ENCODE results near the gene NREP.

The NREP gene

GRCh38 chr5:111765613-111766571 lies 8.9 kb upstream of the NREP start:
- Histone ChIP-seq H3K27ac (ENCODE audit: insufficient read depth, low read depth, low read length, poor library complexity, severe bottlenecking) (no peak overlapping the region), H3K36me3 (ENCODE audit: control insufficient read depth, insufficient read depth, low read length) (no peaks in the 10 kb centered on the region), H3K4me1 (ENCODE audit: control insufficient read depth, insufficient read depth, low read length) (no peaks in the 10 kb centered on the region), H3K9me3 (ENCODE audit: control insufficient read depth, low read length) (no peaks in the 10 kb centered on the region), H3K4me3 (ENCODE audit: insufficient read depth, low read depth, low read length) (no peak overlapping the region), H3K27me3 (ENCODE audit: control insufficient read depth, insufficient read depth, low read length, poor library complexity, severe bottlenecking) (no peaks in the 10 kb centered on the region)
- WGBS, 2 experiments = 92 to 95% methylated on average over 7 to 8 of the region's 8 CpGs

- H3K4me1 ChIP-seq (ENCODE audit: control insufficient read depth, insufficient read depth, low read length) = no peaks in the 10 kb centered on the region
- H3K9me3 ChIP-seq (ENCODE audit: control insufficient read depth, low read length) = no peaks in the 10 kb centered on the region
- H3K27me3 ChIP-seq (ENCODE audit: control insufficient read depth, insufficient read depth, low read length, poor library complexity, severe bottlenecking) = no peaks in the 10 kb centered on the region
- H3K27ac ChIP-seq (ENCODE audit: insufficient read depth, low read depth, low read length, poor library complexity, severe bottlenecking) = no peak overlapping the region
- H3K4me3 ChIP-seq (ENCODE audit: insufficient read depth, low read depth, low read length) = no peak overlapping the region
- no peaks in the 10 kb centered on the region for H3K36me3 ChIP-seq (ENCODE audit: control insufficient read depth, insufficient read depth, low read length)
These were observed 7.0 kb upstream of the NREP start for GRCh38 chr5:111764019-111764418.

GRCh38 chr5:111762895-111763294 lies 5.9 kb upstream of the NREP start:
- H3K9me3 ChIP-seq (ENCODE audit: control insufficient read depth, low read length) = no peaks in the 10 kb centered on the region
- no peak overlapping the region for H3K4me3 ChIP-seq (ENCODE audit: insufficient read depth, low read depth, low read length)
- 89% methylated on average over 6 of the region's 6 CpGs for WGBS, 2 experiments
- H3K36me3 ChIP-seq (ENCODE audit: control insufficient read depth, insufficient read depth, low read length) = no peaks in the 10 kb centered on the region
- no peaks in the 10 kb centered on the region for H3K4me1 ChIP-seq (ENCODE audit: control insufficient read depth, insufficient read depth, low read length)
- no peaks in the 10 kb centered on the region for H3K27me3 ChIP-seq (ENCODE audit: control insufficient read depth, insufficient read depth, low read length, poor library complexity, severe bottlenecking)
- no peak overlapping the region for H3K27ac ChIP-seq (ENCODE audit: insufficient read depth, low read depth, low read length, poor library complexity, severe bottlenecking)

- peak overlapping the region; percentile 100 for H3K27ac ChIP-seq (ENCODE audit: insufficient read depth, low read depth, low read length, poor library complexity, severe bottlenecking)
- 0 to 15% methylated on average over 2 to 5 of the region's 5 CpGs for WGBS, 2 experiments
- H3K4me3 ChIP-seq (ENCODE audit: insufficient read depth, low read depth, low read length) = peak overlapping the region; percentile 90
- H3K4me1 ChIP-seq (ENCODE audit: control insufficient read depth, insufficient read depth, low read length) = peaks cover 5% of the 10 kb centered on the region
- H3K9me3 ChIP-seq (ENCODE audit: control insufficient read depth, low read length) = no peaks in the 10 kb centered on the region
- no peaks in the 10 kb centered on the region for H3K27me3 ChIP-seq (ENCODE audit: control insufficient read depth, insufficient read depth, low read length, poor library complexity, severe bottlenecking)
- no peaks in the 10 kb centered on the region for H3K36me3 ChIP-seq (ENCODE audit: control insufficient read depth, insufficient read depth, low read length)
These were observed 1.3 kb upstream of the NREP start for GRCh38 chr5:111758284-111758628.

GRCh38 chr5:111757355-111758283 lies 625 bp upstream of the NREP start:
- peak overlapping the region; percentile 90 for H3K4me3 ChIP-seq (ENCODE audit: insufficient read depth, low read depth, low read length)
- H3K4me1 ChIP-seq (ENCODE audit: control insufficient read depth, insufficient read depth, low read length) = peaks cover 5% of the 10 kb centered on the region
- H3K36me3 ChIP-seq (ENCODE audit: control insufficient read depth, insufficient read depth, low read length) = no peaks in the 10 kb centered on the region
- peak overlapping the region; percentile 100 for H3K27ac ChIP-seq (ENCODE audit: insufficient read depth, low read depth, low read length, poor library complexity, severe bottlenecking)
- 0 to 1% methylated on average over 98 of the region's 98 CpGs for WGBS, 2 experiments
- H3K27me3 ChIP-seq (ENCODE audit: control insufficient read depth, insufficient read depth, low read length, poor library complexity, severe bottlenecking) = no peaks in the 10 kb centered on the region
- no peaks in the 10 kb centered on the region for H3K9me3 ChIP-seq (ENCODE audit: control insufficient read depth, low read length)

- no peaks in the 10 kb centered on the region for H3K9me3 ChIP-seq (ENCODE audit: control insufficient read depth, low read length)
- H3K4me3 ChIP-seq (ENCODE audit: insufficient read depth, low read depth, low read length) = peak overlapping the region; percentile 90
- H3K27ac ChIP-seq (ENCODE audit: insufficient read depth, low read depth, low read length, poor library complexity, severe bottlenecking) = peak overlapping the region; percentile 60
- no peaks in the 10 kb centered on the region for H3K27me3 ChIP-seq (ENCODE audit: control insufficient read depth, insufficient read depth, low read length, poor library complexity, severe bottlenecking)
- 0% methylated on average over 2 of the region's 5 CpGs for WGBS, 2 experiments
- H3K4me1 ChIP-seq (ENCODE audit: control insufficient read depth, insufficient read depth, low read length) = peaks cover 5% of the 10 kb centered on the region
- peaks cover 3% of the 10 kb centered on the region for H3K36me3 ChIP-seq (ENCODE audit: control insufficient read depth, insufficient read depth, low read length)
These were observed 1.0 kb downstream of the NREP start for GRCh38 chr5:111755942-111756381.

GRCh38 chr5:111755345-111755941 lies 1.6 kb downstream of the NREP start:
- Histone ChIP-seq H3K9me3 (ENCODE audit: control insufficient read depth, low read length) (no peaks in the 10 kb centered on the region), H3K4me1 (ENCODE audit: control insufficient read depth, insufficient read depth, low read length) (peaks cover 5% of the 10 kb centered on the region), H3K36me3 (ENCODE audit: control insufficient read depth, insufficient read depth, low read length) (peaks cover 7% of the 10 kb centered on the region), H3K4me3 (ENCODE audit: insufficient read depth, low read depth, low read length) (peak overlapping the region; percentile 90), H3K27ac (ENCODE audit: insufficient read depth, low read depth, low read length, poor library complexity, severe bottlenecking) (peak overlapping the region; percentile 60), H3K27me3 (ENCODE audit: control insufficient read depth, insufficient read depth, low read length, poor library complexity, severe bottlenecking) (no peaks in the 10 kb centered on the region)
- 28 to 29% methylated on average over 8 of the region's 8 CpGs for WGBS, 2 experiments

GRCh38 chr5:111753884-111754589 lies 3.0 kb downstream of the NREP start:
- Histone ChIP-seq H3K27ac (ENCODE audit: insufficient read depth, low read depth, low read length, poor library complexity, severe bottlenecking) (no peak overlapping the region), H3K4me1 (ENCODE audit: control insufficient read depth, insufficient read depth, low read length) (peaks cover 5% of the 10 kb centered on the region), H3K36me3 (ENCODE audit: control insufficient read depth, insufficient read depth, low read length) (peaks cover 7% of the 10 kb centered on the region), H3K27me3 (ENCODE audit: control insufficient read depth, insufficient read depth, low read length, poor library complexity, severe bottlenecking) (no peaks in the 10 kb centered on the region), H3K9me3 (ENCODE audit: control insufficient read depth, low read length) (no peaks in the 10 kb centered on the region), H3K4me3 (ENCODE audit: insufficient read depth, low read depth, low read length) (no peak overlapping the region)
- WGBS, 2 experiments = 93 to 95% methylated on average over 3 of the region's 3 CpGs

GRCh38 chr5:111752426-111752965 lies 4.5 kb downstream of the NREP start:
- H3K4me3 ChIP-seq (ENCODE audit: insufficient read depth, low read depth, low read length) = no peak overlapping the region

More at GRCh38 chr5:111752426-111752965, 4.5 kb downstream of the NREP start:
- H3K36me3 ChIP-seq (ENCODE audit: control insufficient read depth, insufficient read depth, low read length) = peaks cover 7% of the 10 kb centered on the region
- no peaks in the 10 kb centered on the region for H3K27me3 ChIP-seq (ENCODE audit: control insufficient read depth, insufficient read depth, low read length, poor library complexity, severe bottlenecking)
- no peak overlapping the region for H3K27ac ChIP-seq (ENCODE audit: insufficient read depth, low read depth, low read length, poor library complexity, severe bottlenecking)
- peaks cover 8% of the 10 kb centered on the region for H3K4me1 ChIP-seq (ENCODE audit: control insufficient read depth, insufficient read depth, low read length)
- no peaks in the 10 kb centered on the region for H3K9me3 ChIP-seq (ENCODE audit: control insufficient read depth, low read length)
- WGBS, 2 experiments = 82 to 99% methylated on average over 1 to 2 of the region's 2 CpGs

Data from ectodermal cell (in vitro differentiated cells).